Measurements from ENCODE around the gene LYVE1.

LYVE1 gene

GRCh38 chr11:10541561-10541930 lies 26.9 kb downstream of the LYVE1 start:
- no peak overlapping the region for H2BK5ac ChIP-seq (ENCODE audit: low read length)
- H2BK120ac ChIP-seq (ENCODE audit: low read depth, low read length) = no peak overlapping the region
- H3K27ac ChIP-seq (ENCODE audit: low read depth, low read length) = no peak overlapping the region
- no peak overlapping the region for H4K8ac ChIP-seq (ENCODE audit: low read depth, low read length)
- H3K79me2 ChIP-seq (ENCODE audit: control insufficient read depth, insufficient read depth, low read length) = no peaks in the 10 kb centered on the region
- WGBS (ENCODE audit: extremely low coverage, insufficient coverage, low lambda C conversion rate) = no CpG with 5 or more reads among the region's 5 CpGs
- H3K36me3 ChIP-seq (ENCODE audit: control insufficient read depth, insufficient read depth, low read length) = no peaks in the 10 kb centered on the region
- H3K4me1 ChIP-seq (ENCODE audit: control insufficient read depth, low read depth, low read length) = no peaks in the 10 kb centered on the region
- H3K4me2 ChIP-seq (ENCODE audit: low read length) = peak overlapping the region; percentile 52
- H3K9ac ChIP-seq (ENCODE audit: low read length) = no peak overlapping the region
- no peak overlapping the region for H3K4me3 ChIP-seq (ENCODE audit: low read length)
- H3K4ac ChIP-seq (ENCODE audit: low read depth, low read length) = no peak overlapping the region
- no peak overlapping the region for H4K5ac ChIP-seq (ENCODE audit: low read length)
- no peak overlapping the region for H3K18ac ChIP-seq (ENCODE audit: low read length)
- peaks cover 1% of the 10 kb centered on the region for H3K79me1 ChIP-seq (ENCODE audit: low read length)
- no peak for DNase-seq
- H3K27me3 ChIP-seq (ENCODE audit: insufficient read depth, low read length, poor library complexity) = no peaks in the 10 kb centered on the region
- no peak overlapping the region for H2AK5ac ChIP-seq (ENCODE audit: low read length)
- H3K23ac ChIP-seq (ENCODE audit: low read length) = no peak overlapping the region
- H2BK15ac ChIP-seq (replicated peaks; ENCODE audit: low read depth) = no peak overlapping the region
- H3K56ac ChIP-seq (ENCODE audit: low read length) = peak overlapping the region; percentile 54

- Histone ChIP-seq H3K9ac (ENCODE audit: low read length) (peak within 1 kb of the TSS; percentile 86), H2BK5ac (ENCODE audit: low read length) (no peak within 1 kb of the TSS), H3K4me2 (ENCODE audit: low read length) (peak within 1 kb of the TSS; percentile 83), H3K4me1 (ENCODE audit: control insufficient read depth, low read depth, low read length) (no peaks in the 10 kb centered on the region), H2BK120ac (ENCODE audit: low read depth, low read length) (no peak within 1 kb of the TSS), H3K79me2 (ENCODE audit: control insufficient read depth, insufficient read depth, low read length) (no peaks in the 10 kb centered on the region), H3K27ac (ENCODE audit: low read depth, low read length) (peak within 1 kb of the TSS; percentile 60), H3K23ac (ENCODE audit: low read length) (no peak within 1 kb of the TSS), H3K4ac (ENCODE audit: low read depth, low read length) (no peak within 1 kb of the TSS), H2AK5ac (ENCODE audit: low read length) (no peak within 1 kb of the TSS), H3K79me1 (ENCODE audit: low read length) (peaks cover 1% of the 10 kb centered on the region), H4K5ac (ENCODE audit: low read length) (no peak within 1 kb of the TSS), H3K56ac (ENCODE audit: low read length) (peak within 1 kb of the TSS; percentile 90), H4K8ac (ENCODE audit: low read depth, low read length) (no peak within 1 kb of the TSS), H3K18ac (ENCODE audit: low read length) (peak within 1 kb of the TSS; percentile 72), H3K36me3 (ENCODE audit: control insufficient read depth, insufficient read depth, low read length) (no peaks in the 10 kb centered on the region), H3K27me3 (ENCODE audit: insufficient read depth, low read length, poor library complexity) (no peaks in the 10 kb centered on the region), H3K4me3 (ENCODE audit: low read length) (peak within 1 kb of the TSS; percentile 74), H2BK15ac (replicated peaks; ENCODE audit: low read depth) (no peak within 1 kb of the TSS)
- no CpG with 5 or more reads among the region's 54 CpGs for WGBS (ENCODE audit: extremely low coverage, insufficient coverage, low lambda C conversion rate)
- peak; percentile 97 for DNase-seq
Measured at GRCh38 chr11:10540915-10541560, 27.4 kb downstream of the LYVE1 start, which contains the start of gene RNF141. Gene RNF141, minus strand, starts transcription at chr11:10541187. Its CDS starts 7,029 bp downstream, at chr11:10534158.

- Histone ChIP-seq H2BK120ac (ENCODE audit: low read depth, low read length) (no peak overlapping the region), H3K36me3 (ENCODE audit: control insufficient read depth, insufficient read depth, low read length) (no peaks in the 10 kb centered on the region), H3K4me1 (ENCODE audit: control insufficient read depth, low read depth, low read length) (no peaks in the 10 kb centered on the region), H3K18ac (ENCODE audit: low read length) (peak overlapping the region; percentile 72), H2AK5ac (ENCODE audit: low read length) (no peak overlapping the region), H2BK15ac (replicated peaks; ENCODE audit: low read depth) (no peak overlapping the region), H4K5ac (ENCODE audit: low read length) (no peak overlapping the region), H3K79me2 (ENCODE audit: control insufficient read depth, insufficient read depth, low read length) (no peaks in the 10 kb centered on the region), H3K56ac (ENCODE audit: low read length) (peak overlapping the region; percentile 90), H3K23ac (ENCODE audit: low read length) (no peak overlapping the region), H4K8ac (ENCODE audit: low read depth, low read length) (no peak overlapping the region), H3K4me3 (ENCODE audit: low read length) (peak overlapping the region; percentile 74), H2BK5ac (ENCODE audit: low read length) (no peak overlapping the region), H3K4ac (ENCODE audit: low read depth, low read length) (no peak overlapping the region), H3K27ac (ENCODE audit: low read depth, low read length) (peak overlapping the region; percentile 60), H3K79me1 (ENCODE audit: low read length) (peaks cover 1% of the 10 kb centered on the region), H3K9ac (ENCODE audit: low read length) (peak overlapping the region; percentile 86), H3K27me3 (ENCODE audit: insufficient read depth, low read length, poor library complexity) (no peaks in the 10 kb centered on the region), H3K4me2 (ENCODE audit: low read length) (peak overlapping the region; percentile 83)
- no CpG with 5 or more reads among the region's 25 CpGs for WGBS (ENCODE audit: extremely low coverage, insufficient coverage, low lambda C conversion rate)
- peak; percentile 47 for DNase-seq
Measured at GRCh38 chr11:10540546-10540914, 27.9 kb downstream of the LYVE1 start.

- H3K79me2 ChIP-seq (ENCODE audit: control insufficient read depth, insufficient read depth, low read length) = no peaks in the 10 kb centered on the region
- H3K79me1 ChIP-seq (ENCODE audit: low read length) = peaks cover 1% of the 10 kb centered on the region
- no peak overlapping the region for H3K56ac ChIP-seq (ENCODE audit: low read length)
- H3K27ac ChIP-seq (ENCODE audit: low read depth, low read length) = no peak overlapping the region
- no peak overlapping the region for H2AK5ac ChIP-seq (ENCODE audit: low read length)
- no peak overlapping the region for H3K4me3 ChIP-seq (ENCODE audit: low read length)
- H3K4me2 ChIP-seq (ENCODE audit: low read length) = no peak overlapping the region
- no peak overlapping the region for H3K23ac ChIP-seq (ENCODE audit: low read length)
- no peak overlapping the region for H2BK120ac ChIP-seq (ENCODE audit: low read depth, low read length)
- no peak overlapping the region for H3K9ac ChIP-seq (ENCODE audit: low read length)
- H2BK15ac ChIP-seq (replicated peaks; ENCODE audit: low read depth) = no peak overlapping the region
- no peak overlapping the region for H3K4ac ChIP-seq (ENCODE audit: low read depth, low read length)
- no peak overlapping the region for H4K8ac ChIP-seq (ENCODE audit: low read depth, low read length)
- no peak for DNase-seq
- H3K27me3 ChIP-seq (ENCODE audit: insufficient read depth, low read length, poor library complexity) = no peaks in the 10 kb centered on the region
- no peak overlapping the region for H4K5ac ChIP-seq (ENCODE audit: low read length)
- H3K4me1 ChIP-seq (ENCODE audit: control insufficient read depth, low read depth, low read length) = no peaks in the 10 kb centered on the region
- no peak overlapping the region for H2BK5ac ChIP-seq (ENCODE audit: low read length)
- H3K36me3 ChIP-seq (ENCODE audit: control insufficient read depth, insufficient read depth, low read length) = no peaks in the 10 kb centered on the region
- no peak overlapping the region for H3K18ac ChIP-seq (ENCODE audit: low read length)
Measured at GRCh38 chr11:10539339-10539738, 29.1 kb downstream of the LYVE1 start.

- H3K23ac ChIP-seq (ENCODE audit: low read length) = no peak overlapping the region
- no peak overlapping the region for H4K8ac ChIP-seq (ENCODE audit: low read depth, low read length)
- no peak overlapping the region for H3K4me2 ChIP-seq (ENCODE audit: low read length)
- H3K79me1 ChIP-seq (ENCODE audit: low read length) = peaks cover 1% of the 10 kb centered on the region
- no peak overlapping the region for H3K56ac ChIP-seq (ENCODE audit: low read length)
- H4K5ac ChIP-seq (ENCODE audit: low read length) = no peak overlapping the region
- H3K4ac ChIP-seq (ENCODE audit: low read depth, low read length) = no peak overlapping the region
- H3K27ac ChIP-seq (ENCODE audit: low read depth, low read length) = no peak overlapping the region
- no peak overlapping the region for H2AK5ac ChIP-seq (ENCODE audit: low read length)
- no peak overlapping the region for H3K9ac ChIP-seq (ENCODE audit: low read length)
- H2BK5ac ChIP-seq (ENCODE audit: low read length) = no peak overlapping the region
- H3K4me1 ChIP-seq (ENCODE audit: control insufficient read depth, low read depth, low read length) = no peaks in the 10 kb centered on the region
- no peaks in the 10 kb centered on the region for H3K79me2 ChIP-seq (ENCODE audit: control insufficient read depth, insufficient read depth, low read length)
- 100% methylated on average over 1 of the region's 1 CpG for WGBS (ENCODE audit: extremely low coverage, insufficient coverage, low lambda C conversion rate)
- H3K18ac ChIP-seq (ENCODE audit: low read length) = no peak overlapping the region
- no peak overlapping the region for H2BK15ac ChIP-seq (replicated peaks; ENCODE audit: low read depth)
- no peaks in the 10 kb centered on the region for H3K36me3 ChIP-seq (ENCODE audit: control insufficient read depth, insufficient read depth, low read length)
- no peak overlapping the region for H3K4me3 ChIP-seq (ENCODE audit: low read length)
- DNase-seq = no peak
- no peaks in the 10 kb centered on the region for H3K27me3 ChIP-seq (ENCODE audit: insufficient read depth, low read length, poor library complexity)
- no peak overlapping the region for H2BK120ac ChIP-seq (ENCODE audit: low read depth, low read length)
Measured at GRCh38 chr11:10538924-10539323, 29.5 kb downstream of the LYVE1 start.

GRCh38 chr11:10537600-10537999 lies 30.9 kb downstream of the LYVE1 start:
- no peak for DNase-seq
- H3K27me3 ChIP-seq (ENCODE audit: insufficient read depth, low read length, poor library complexity) = no peaks in the 10 kb centered on the region
- H4K5ac ChIP-seq (ENCODE audit: low read length) = no peak overlapping the region
- H3K9ac ChIP-seq (ENCODE audit: low read length) = no peak overlapping the region
- H3K79me2 ChIP-seq (ENCODE audit: control insufficient read depth, insufficient read depth, low read length) = no peaks in the 10 kb centered on the region
- no peaks in the 10 kb centered on the region for H3K4me1 ChIP-seq (ENCODE audit: control insufficient read depth, low read depth, low read length)
- H3K36me3 ChIP-seq (ENCODE audit: control insufficient read depth, insufficient read depth, low read length) = no peaks in the 10 kb centered on the region
- no peak overlapping the region for H2BK120ac ChIP-seq (ENCODE audit: low read depth, low read length)
- no peak overlapping the region for H2BK15ac ChIP-seq (replicated peaks; ENCODE audit: low read depth)
- no peak overlapping the region for H3K4ac ChIP-seq (ENCODE audit: low read depth, low read length)
- H2BK5ac ChIP-seq (ENCODE audit: low read length) = no peak overlapping the region
- no peak overlapping the region for H2AK5ac ChIP-seq (ENCODE audit: low read length)
- H3K18ac ChIP-seq (ENCODE audit: low read length) = no peak overlapping the region
- H3K4me3 ChIP-seq (ENCODE audit: low read length) = no peak overlapping the region
- H3K27ac ChIP-seq (ENCODE audit: low read depth, low read length) = no peak overlapping the region
- H3K79me1 ChIP-seq (ENCODE audit: low read length) = peaks cover 1% of the 10 kb centered on the region
- H4K8ac ChIP-seq (ENCODE audit: low read depth, low read length) = no peak overlapping the region
- no peak overlapping the region for H3K56ac ChIP-seq (ENCODE audit: low read length)
- no peak overlapping the region for H3K23ac ChIP-seq (ENCODE audit: low read length)
- no peak overlapping the region for H3K4me2 ChIP-seq (ENCODE audit: low read length)
